ENCODE data around the gene AMMECR1. TPM values are rescaled to one million over a fixed set of nuclear protein-coding genes. Genes with fewer than 3 reads are reported as not detected.

The AMMECR1 gene
- total and polyA plus RNA-seq, 5 experiments from 2014 or later, result 4.7 to 12.1 (median 6.6) TPM

GRCh38 chrX:110322603-110323002, 4.7 kb upstream of the AMMECR1 start:
- no peak overlapping the region for H3K27ac Mint-ChIP-seq
- peaks cover 0 to 12% (median 6%) of the 10 kb centered on the region in 4 donors for H3K4me1 Mint-ChIP-seq
- H3K27me3 Mint-ChIP-seq, result no peaks in the 10 kb centered on the region
- H3K36me3 Mint-ChIP-seq, result no peaks in the 10 kb centered on the region
- no peak overlapping the region for H3K4me3 Mint-ChIP-seq
- POLR2A ChIA-PET, result no interaction called here
- H3K9me3 Mint-ChIP-seq, result peaks cover 0 to 2% (median 0%) of the 10 kb centered on the region in 9 donors
- ATAC-seq (no peak), DNase-seq (no peak)

- no peak overlapping the region for H3K27ac Mint-ChIP-seq
- H3K4me3 Mint-ChIP-seq, result no peak overlapping the region
- H3K36me3 Mint-ChIP-seq, result no peaks in the 10 kb centered on the region
- DNase-seq (peak in 1 of 10 donors; percentile 5), ATAC-seq (no peak)
- no peaks in the 10 kb centered on the region for H3K27me3 Mint-ChIP-seq
- POLR2A ChIA-PET, result no interaction called here
- H3K4me1 Mint-ChIP-seq, result peaks cover 0 to 12% (median 6%) of the 10 kb centered on the region in 4 donors
- peaks cover 0 to 2% (median 0%) of the 10 kb centered on the region in 9 donors for H3K9me3 Mint-ChIP-seq
Observed at GRCh38 chrX:110321670-110322069, 3.8 kb upstream of the AMMECR1 start.

GRCh38 chrX:110321081-110321480, 3.2 kb upstream of the AMMECR1 start:
- Mint-ChIP-seq H3K4me3 (no peak overlapping the region), H3K4me1 (peaks cover 0 to 18% (median 7%) of the 10 kb centered on the region in 4 donors), H3K9me3 (peaks cover 0 to 2% (median 0%) of the 10 kb centered on the region in 9 donors), H3K27me3 (no peaks in the 10 kb centered on the region), H3K36me3 (no peaks in the 10 kb centered on the region), H3K27ac (no peak overlapping the region)
- ATAC-seq (no peak), DNase-seq (no peak)
- POLR2A ChIA-PET, result no interaction called here

DNA sequence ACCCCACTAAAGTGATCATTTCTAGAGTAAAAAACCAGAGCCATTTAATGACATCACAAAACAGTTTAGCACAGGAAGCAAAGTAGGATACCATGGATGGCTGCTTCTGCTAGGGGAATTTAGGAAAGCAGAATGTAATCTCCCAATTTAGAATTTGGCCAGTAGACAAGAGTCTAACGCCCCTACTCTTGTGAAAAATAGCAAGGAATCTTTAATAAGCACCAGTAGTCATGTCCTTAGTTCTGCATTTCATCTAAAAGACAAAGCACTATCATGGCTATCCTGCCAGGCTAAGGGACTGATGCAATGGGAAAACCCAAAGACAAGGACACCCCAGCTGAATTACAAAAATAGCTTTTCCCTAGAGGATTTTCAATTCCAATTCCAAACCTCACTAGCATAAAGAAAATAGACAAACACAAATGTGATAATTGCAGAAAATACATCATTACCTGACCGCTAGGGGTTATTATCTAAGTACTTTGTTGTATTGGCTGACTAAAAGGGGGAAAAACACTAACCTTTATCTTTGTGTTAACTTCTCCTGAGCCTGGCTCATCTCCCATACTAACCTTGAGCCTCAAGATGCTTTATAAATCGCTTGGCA, 2.6 kb upstream of the AMMECR1 start:
- no peak for ATAC-seq
- Mint-ChIP-seq H3K36me3 (no peaks in the 10 kb centered on the region), H3K27ac (no peak overlapping the region), H3K4me3 (no peak overlapping the region), H3K4me1 (peaks cover 0 to 23% (median 7%) of the 10 kb centered on the region in 4 donors), H3K27me3 (no peaks in the 10 kb centered on the region), H3K9me3 (peaks cover 0 to 2% (median 0%) of the 10 kb centered on the region in 9 donors)
- POLR2A ChIA-PET, result no interaction called here
- DNase-seq, result no peak

DNA sequence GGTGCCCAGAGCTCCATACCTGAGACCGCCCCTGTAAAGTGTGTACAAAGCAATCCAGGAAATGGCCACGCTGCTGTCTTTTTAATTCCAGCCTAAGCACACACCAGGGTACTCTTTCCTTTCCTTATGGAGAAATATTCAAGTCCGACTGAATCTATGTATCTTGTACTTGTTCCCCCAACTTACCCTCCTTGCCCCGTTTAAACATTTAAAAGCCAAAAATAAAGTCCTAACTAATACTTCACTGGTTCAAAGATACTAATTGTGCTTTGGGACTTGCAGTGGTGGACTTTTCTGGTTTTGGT, 731 bp upstream of the AMMECR1 start:
- Mint-ChIP-seq H3K9me3 (no peaks in the 10 kb centered on the region), H3K4me3 (peak overlapping the region; percentile 89 to 97 (median 91)), H3K36me3 (no peaks in the 10 kb centered on the region), H3K27ac (peak overlapping the region; percentile 64 to 98 (median 95)), H3K4me1 (peaks cover 5 to 39% (median 15%) of the 10 kb centered on the region in 4 donors), H3K27me3 (no peaks in the 10 kb centered on the region)
- ATAC-seq (peak in 1 of 2 donors; percentile 42), DNase-seq (no peak)
- POLR2A ChIA-PET, result interaction anchor here (2.8 kb wide), 1 partner anchor 585 kb away, joined by 8 read pairs; the partner anchor contains the start of gene ACSL4

DNA sequence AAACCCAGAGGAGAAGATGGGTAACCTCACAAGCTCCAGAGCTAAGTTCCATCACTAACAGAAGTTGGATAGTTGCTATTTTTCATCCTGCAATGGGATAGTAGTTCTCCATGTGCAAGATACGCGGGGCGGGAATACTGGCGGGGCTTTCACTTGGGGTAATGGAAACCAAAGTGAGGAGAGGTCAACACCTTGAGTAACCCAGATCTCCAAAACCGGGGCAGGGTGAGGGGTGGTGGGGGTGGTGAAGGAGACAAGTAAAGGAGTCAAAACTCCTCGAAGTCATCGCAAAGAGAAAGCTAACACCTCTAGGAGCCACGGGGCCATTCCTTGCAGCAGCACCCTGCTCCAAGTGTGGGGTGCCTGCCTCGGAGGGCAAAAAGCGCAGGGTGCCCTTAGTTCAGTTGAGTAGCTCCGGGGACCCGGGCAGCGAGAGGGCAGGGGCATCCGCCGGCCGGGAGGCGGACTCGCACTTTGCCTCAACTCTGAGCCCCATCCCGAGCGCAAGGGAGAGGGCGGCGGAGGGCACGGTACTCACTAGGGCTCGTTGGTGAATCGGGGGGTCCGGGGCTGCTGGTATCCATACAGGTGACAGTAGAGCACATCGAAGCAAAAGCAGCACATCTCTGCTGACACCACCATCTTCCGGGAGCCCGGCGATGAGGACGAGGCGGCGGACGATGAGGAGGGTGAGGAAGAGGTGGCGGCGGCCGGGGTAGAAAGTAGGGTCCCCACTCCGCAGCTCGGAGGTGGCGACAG, 645 bp downstream of the AMMECR1 start:
- peaks cover 9 to 49% (median 17%) of the 10 kb centered on the region in 4 donors for H3K4me1 Mint-ChIP-seq
- no peaks in the 10 kb centered on the region for H3K9me3 Mint-ChIP-seq
- POLR2A ChIA-PET, result interaction anchor here (0.9 to 2.8 kb wide), 5 partner anchors 46 to 584 kb away, joined by 3 to 9 read pairs (median 5); partner anchors contain the start of gene ACSL4
- H3K36me3 Mint-ChIP-seq, result no peaks in the 10 kb centered on the region
- H3K27me3 Mint-ChIP-seq, result no peaks in the 10 kb centered on the region
- H3K4me3 Mint-ChIP-seq, result peak overlapping the region; percentile 87 to 97 (median 90)
- ATAC-seq (peak; percentile 31 to 42), DNase-seq (peak in 4 of 10 donors; percentile 4 to 61 (median 24))
- peak overlapping the region; percentile 64 to 96 (median 87) for H3K27ac Mint-ChIP-seq

- Mint-ChIP-seq H3K27me3 (no peaks in the 10 kb centered on the region), H3K36me3 (no peaks in the 10 kb centered on the region), H3K4me3 (peak overlapping the region; percentile 87 to 97 (median 90)), H3K9me3 (no peaks in the 10 kb centered on the region), H3K4me1 (peaks cover 7 to 50% (median 19%) of the 10 kb centered on the region in 4 donors), H3K27ac (peak overlapping the region in 9 of 10 donors; percentile 67 to 96 (median 86))
- DNase-seq, result no peak
- POLR2A ChIA-PET, result interaction anchor here (0.7 to 2.0 kb wide), 3 partner anchors 47 to 88 kb away, joined by 3 to 9 read pairs (median 4); no protein-coding TSS in a partner anchor
- ATAC-seq, result no peak
Observed at GRCh38 chrX:110316351-110317060, 1.4 kb downstream of the AMMECR1 start.

- peaks cover 0 to 2% (median 0%) of the 10 kb centered on the region in 3 donors for H3K36me3 Mint-ChIP-seq
- no peak overlapping the region for H3K27ac Mint-ChIP-seq
Observed at GRCh38 chrX:110315551-110315950, 2.3 kb downstream of the AMMECR1 start.

GRCh38 chrX:110311437-110312230, 6.3 kb downstream of the AMMECR1 start:
- Mint-ChIP-seq H3K27me3 (no peaks in the 10 kb centered on the region), H3K36me3 (peaks cover 0 to 2% (median 0%) of the 10 kb centered on the region in 3 donors), H3K4me1 (peaks cover 14 to 65% (median 42%) of the 10 kb centered on the region in 4 donors), H3K9me3 (no peaks in the 10 kb centered on the region), H3K27ac (peak overlapping the region in 2 of 10 donors; percentile 51 to 57), H3K4me3 (no peak overlapping the region)
- ATAC-seq (no peak), DNase-seq (no peak)
- POLR2A ChIA-PET, result no interaction called here

More at GRCh38 chrX:110315551-110315950, 2.3 kb downstream of the AMMECR1 start:
- Mint-ChIP-seq H3K4me3 (peak overlapping the region in 9 of 10 donors; percentile 4 to 89 (median 39)), H3K4me1 (peaks cover 12 to 57% (median 29%) of the 10 kb centered on the region in 4 donors), H3K9me3 (no peaks in the 10 kb centered on the region), H3K27me3 (no peaks in the 10 kb centered on the region)
- POLR2A ChIA-PET, result no interaction called here
- no peak for ATAC-seq
- no peak for DNase-seq

- Mint-ChIP-seq H3K9me3 (no peaks in the 10 kb centered on the region), H3K4me3 (peak overlapping the region in 4 of 10 donors; percentile 0 to 47 (median 8)), H3K4me1 (peaks cover 14 to 57% (median 41%) of the 10 kb centered on the region in 4 donors), H3K36me3 (peaks cover 0 to 2% (median 0%) of the 10 kb centered on the region in 3 donors), H3K27me3 (no peaks in the 10 kb centered on the region), H3K27ac (peak overlapping the region in 6 of 10 donors; percentile 3 to 57 (median 46))
- POLR2A ChIA-PET, result no interaction called here
- peak in 1 of 10 donors; percentile 9 for DNase-seq
- peak; percentile 69 to 75 for ATAC-seq
Observed at GRCh38 chrX:110310896-110311295, 7.0 kb downstream of the AMMECR1 start.

DNA sequence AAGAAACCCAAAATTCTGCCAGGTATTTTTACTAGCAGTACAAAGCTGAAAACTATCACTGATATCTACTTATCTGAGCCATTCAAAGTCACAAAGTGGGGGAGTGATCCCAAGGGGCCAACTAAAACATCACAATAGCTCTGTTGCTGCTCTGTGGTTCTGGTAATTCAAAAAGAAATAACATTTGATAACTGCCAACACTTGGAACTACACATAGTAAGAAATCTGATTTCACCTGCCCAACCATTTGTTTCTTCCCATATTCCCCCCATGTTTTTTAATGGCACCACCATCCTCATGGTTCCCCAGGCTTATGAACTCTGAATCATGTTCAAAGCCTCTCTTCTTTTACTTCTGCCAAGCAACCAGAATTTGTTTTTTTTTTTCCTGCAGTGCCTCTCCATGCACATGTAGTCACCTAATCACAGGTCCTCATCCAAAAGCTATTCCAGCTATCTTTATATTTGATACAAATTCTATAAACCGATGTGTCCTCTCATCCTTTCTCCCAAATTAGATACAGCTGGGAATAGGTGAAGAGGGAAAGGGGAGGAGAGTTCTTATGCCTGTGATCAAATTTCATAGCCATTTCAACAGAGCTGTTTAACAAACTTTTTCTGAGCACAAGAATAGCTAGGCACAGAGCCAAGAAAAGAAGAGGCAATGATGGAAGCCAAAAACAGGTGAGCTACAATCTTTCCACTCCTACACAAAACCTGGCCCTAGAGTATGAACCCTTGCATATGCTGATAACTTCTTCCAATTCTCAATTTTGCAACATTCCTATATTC, 7.7 kb downstream of the AMMECR1 start:
- POLR2A ChIA-PET, result no interaction called here
- peak overlapping the region in 5 of 10 donors; percentile 7 to 57 (median 51) for H3K27ac Mint-ChIP-seq
- peaks cover 0 to 2% (median 0%) of the 10 kb centered on the region in 3 donors for H3K36me3 Mint-ChIP-seq
- no peaks in the 10 kb centered on the region for H3K27me3 Mint-ChIP-seq
- ATAC-seq, result no peak
- H3K4me3 Mint-ChIP-seq, result peak overlapping the region in 2 of 10 donors; percentile 6 to 39
- no peak for DNase-seq
- no peaks in the 10 kb centered on the region for H3K9me3 Mint-ChIP-seq
- H3K4me1 Mint-ChIP-seq, result peaks cover 14 to 56% (median 42%) of the 10 kb centered on the region in 4 donors

Measured in naive thymus-derived CD8-positive, alpha-beta T cell (primary cell).